AG04449 (cell line): ENCODE data around the gene ALK.

Source experiments
- CTCF ChIA-PET: fragments of 350-600 bp; formaldehyde crosslinking; extraction: SDS; loops from one replicate; lab custom pipeline; 2021; ENCODE audit warnings: antibody characterized with exemption; lab: Yijun Ruan, JAX
- POLR2A ChIA-PET: fragments of 400-600, 350-600 bp; formaldehyde crosslinking; extraction: SDS; loops from one replicate; lab custom pipeline; 2020; ENCODE audit warnings: antibody characterized with exemption, inconsistent platforms; lab: Yijun Ruan, JAX
- DNase-seq: peaks from one replicate; pipeline ENCODE4 v3.0.0-alpha.2; 2010; ENCODE audit warnings: low read depth, low spot score
- H3K4me3 ChIP-seq: 2 replicates; pipeline ENCODE4 v1.5.1; 2011; ENCODE audit warnings: low read depth, mild to moderate bottlenecking, control low read depth, low read length
- TF ChIP-seq, protein P1 (sequence below): IDR thresholded peaks from one replicate; pipeline ENCODE4 v1.5.1; 2011; ENCODE audit warnings: mild to moderate bottlenecking, moderate library complexity, low read length, control low read depth, inconsistent platforms; ENCODE audit not compliant: insufficient read depth; ENCODE audit errors: missing control alignments

ALK gene

DNA sequence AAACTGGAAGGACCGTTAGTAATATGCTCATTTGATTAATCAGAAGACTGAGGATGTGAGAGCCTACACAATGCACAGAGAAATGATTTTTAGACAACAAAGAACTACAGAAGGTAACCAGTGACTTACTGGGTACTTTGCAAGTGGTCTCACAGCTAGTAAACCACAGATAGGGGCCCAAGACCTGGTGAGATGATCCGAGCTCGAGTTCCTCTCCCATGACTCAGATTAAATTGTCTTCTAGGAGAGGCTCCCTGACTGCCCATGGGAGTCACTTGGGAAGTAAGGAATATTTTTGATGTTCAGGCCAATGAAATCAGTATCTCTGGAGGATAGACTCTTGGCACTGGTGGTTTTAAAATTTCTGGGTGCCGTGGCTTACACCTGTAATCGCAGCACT, 586.0 kb downstream of the ALK start:
- no peak for DNase-seq
- POLR2A ChIA-PET: no interaction called here
- TF ChIP-seq, protein P1, sequence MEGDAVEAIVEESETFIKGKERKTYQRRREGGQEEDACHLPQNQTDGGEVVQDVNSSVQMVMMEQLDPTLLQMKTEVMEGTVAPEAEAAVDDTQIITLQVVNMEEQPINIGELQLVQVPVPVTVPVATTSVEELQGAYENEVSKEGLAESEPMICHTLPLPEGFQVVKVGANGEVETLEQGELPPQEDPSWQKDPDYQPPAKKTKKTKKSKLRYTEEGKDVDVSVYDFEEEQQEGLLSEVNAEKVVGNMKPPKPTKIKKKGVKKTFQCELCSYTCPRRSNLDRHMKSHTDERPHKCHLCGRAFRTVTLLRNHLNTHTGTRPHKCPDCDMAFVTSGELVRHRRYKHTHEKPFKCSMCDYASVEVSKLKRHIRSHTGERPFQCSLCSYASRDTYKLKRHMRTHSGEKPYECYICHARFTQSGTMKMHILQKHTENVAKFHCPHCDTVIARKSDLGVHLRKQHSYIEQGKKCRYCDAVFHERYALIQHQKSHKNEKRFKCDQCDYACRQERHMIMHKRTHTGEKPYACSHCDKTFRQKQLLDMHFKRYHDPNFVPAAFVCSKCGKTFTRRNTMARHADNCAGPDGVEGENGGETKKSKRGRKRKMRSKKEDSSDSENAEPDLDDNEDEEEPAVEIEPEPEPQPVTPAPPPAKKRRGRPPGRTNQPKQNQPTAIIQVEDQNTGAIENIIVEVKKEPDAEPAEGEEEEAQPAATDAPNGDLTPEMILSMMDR: no peak
- no peak overlapping the region for H3K4me3 ChIP-seq
- CTCF ChIA-PET: interaction anchor here (0.6 kb wide), 1 partner anchor 506 kb away, joined by 3 read pairs; no protein-coding TSS in a partner anchor

GRCh38 chr2:29334706-29335105, 586.7 kb downstream of the ALK start:
- TF ChIP-seq, protein P1: no peak
- ChIA-PET POLR2A (no interaction called here), CTCF (interaction anchor here (1.1 kb wide), 1 partner anchor 26 kb away, joined by 3 read pairs; no protein-coding TSS in a partner anchor)
- DNase-seq: no peak
- H3K4me3 ChIP-seq: no peak overlapping the region

DNA sequence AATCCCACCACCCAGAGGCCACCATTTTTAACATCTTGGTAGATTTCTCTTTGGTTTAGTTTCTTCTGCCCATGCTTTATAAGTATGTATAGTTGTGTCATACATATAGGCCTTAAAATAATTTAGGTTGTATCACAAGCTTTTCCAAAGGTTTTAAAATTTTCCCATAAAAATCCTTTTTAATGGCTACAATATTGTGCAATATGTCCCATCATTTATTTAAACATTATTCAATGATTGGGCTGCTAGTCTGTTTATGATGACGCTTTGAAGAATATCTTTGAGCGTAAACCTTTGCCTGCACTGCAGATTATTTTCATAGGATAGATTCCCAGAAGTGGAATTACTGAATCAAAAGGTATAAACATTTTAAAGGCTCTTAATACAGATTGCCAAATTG, 588.8 kb downstream of the ALK start:
- CTCF ChIA-PET: interaction anchor here (1.7 kb wide), 1 partner anchor 23 kb away, joined by 6 read pairs; no protein-coding TSS in a partner anchor
- DNase-seq: no peak
- POLR2A ChIA-PET: no interaction called here
- TF ChIP-seq, protein P1: no peak
- H3K4me3 ChIP-seq: no peak overlapping the region

GRCh38 chr2:29329899-29330298, 591.5 kb downstream of the ALK start:
- no peak overlapping the region for H3K4me3 ChIP-seq
- DNase-seq: no peak
- CTCF ChIA-PET: no interaction called here
- TF ChIP-seq, protein P1: no peak
- POLR2A ChIA-PET: no interaction called here

DNA sequence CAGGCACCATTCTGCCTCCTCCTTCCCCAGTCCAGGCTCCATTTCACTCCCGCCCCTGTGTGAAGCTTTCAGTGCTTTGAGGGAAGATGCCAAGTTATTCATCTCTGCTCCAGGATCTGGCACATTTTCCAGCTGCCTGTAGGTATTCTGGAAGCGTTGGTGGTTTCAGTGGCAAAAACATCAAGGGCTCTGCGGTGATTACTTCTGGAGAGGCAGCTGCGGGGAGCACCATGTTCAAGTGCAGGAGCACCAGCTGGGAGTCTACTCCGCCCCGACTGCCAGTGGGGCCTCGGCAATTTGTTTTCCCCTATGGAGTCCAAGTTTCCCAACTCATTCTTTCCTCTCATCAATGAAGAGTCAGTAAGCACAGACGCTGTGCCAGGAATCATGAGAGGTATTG, 594.5 kb downstream of the ALK start:
- CTCF ChIA-PET: no interaction called here
- POLR2A ChIA-PET: no interaction called here
- TF ChIP-seq, protein P1: no peak
- no peak for DNase-seq
- no peak overlapping the region for H3K4me3 ChIP-seq

DNA sequence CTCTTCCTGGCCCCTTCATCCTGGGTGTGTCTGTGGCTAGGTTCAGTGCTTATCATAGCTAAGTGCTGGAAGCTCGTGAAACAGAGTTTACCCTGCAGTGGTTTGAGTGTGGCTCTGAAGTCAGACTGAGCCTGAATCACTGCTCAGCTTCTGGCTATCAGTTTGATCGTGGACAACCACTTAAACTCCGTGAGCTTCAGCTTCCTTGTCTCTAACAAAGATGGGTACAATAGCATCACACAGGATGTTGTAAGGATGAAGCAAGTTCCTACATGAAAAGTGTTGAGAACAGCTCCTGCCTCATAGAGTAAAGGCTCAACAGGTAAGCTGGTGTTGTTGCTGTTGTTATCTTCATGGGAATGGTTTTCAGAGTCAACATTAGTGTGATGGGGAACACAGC, 595.8 kb downstream of the ALK start:
- ChIA-PET POLR2A (no interaction called here), CTCF (interaction anchor here (1.1 kb wide), 2 partner anchors 16 to 18 kb away, joined by 4 read pairs; no protein-coding TSS in a partner anchor)
- H3K4me3 ChIP-seq: no peak overlapping the region
- no peak for DNase-seq
- TF ChIP-seq, protein P1: no peak
